Measurements from ENCODE around the gene RAB7B. TPM values are rescaled to one million over a fixed set of nuclear protein-coding genes. Genes with fewer than 3 reads are reported as not detected.

The RAB7B gene
- total RNA-seq, 1 donor: 0.10 TPM

- Histone ChIP-seq H3K9me3 (ENCODE audit: low read depth, low read length) (no peaks in the 10 kb centered on the region), H3K4me3 (ENCODE audit: low read length) (no peak overlapping the region), H3K4me1 (ENCODE audit: insufficient read depth, low read length) (no peaks in the 10 kb centered on the region), H3K27me3 (ENCODE audit: insufficient read depth, low read length) (no peaks in the 10 kb centered on the region)
Observed at GRCh38 chr1:205993068-205993467, 10.1 kb downstream of the RAB7B start.

GRCh38 chr1:205992218-205992882 is 10.8 kb downstream of the RAB7B start:
- Histone ChIP-seq H3K4me1 (ENCODE audit: insufficient read depth, low read length) (no peaks in the 10 kb centered on the region), H3K4me3 (ENCODE audit: low read length) (no peak overlapping the region), H3K27me3 (ENCODE audit: insufficient read depth, low read length) (no peaks in the 10 kb centered on the region), H3K9me3 (ENCODE audit: low read depth, low read length) (no peaks in the 10 kb centered on the region)

DNA sequence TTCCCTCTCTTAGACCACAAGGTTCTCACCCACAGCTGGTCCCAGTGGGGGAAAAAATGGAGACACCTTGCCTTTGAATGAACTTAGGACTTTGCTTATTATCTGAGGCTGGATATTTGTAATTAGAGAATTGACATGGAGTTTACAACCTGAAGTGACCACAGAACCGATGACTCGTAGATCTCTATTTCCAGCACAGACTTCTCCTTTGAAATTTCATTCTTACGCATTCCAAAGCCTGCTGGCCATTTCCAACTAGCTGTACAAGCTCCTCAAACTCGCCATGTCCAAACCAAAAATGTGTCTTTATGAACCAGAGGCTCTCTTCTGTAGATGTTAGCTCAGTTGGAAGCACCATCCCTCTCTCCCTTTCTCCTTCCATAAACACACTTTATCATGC is 12.0 kb downstream of the RAB7B start:
- no peak overlapping the region for H3K4me3 ChIP-seq (ENCODE audit: low read length)
- H3K4me1 ChIP-seq (ENCODE audit: insufficient read depth, low read length): no peaks in the 10 kb centered on the region
- H3K9me3 ChIP-seq (ENCODE audit: low read depth, low read length): no peaks in the 10 kb centered on the region
- H3K27me3 ChIP-seq (ENCODE audit: insufficient read depth, low read length): no peaks in the 10 kb centered on the region

GRCh38 chr1:205990226-205990625 is 13.0 kb downstream of the RAB7B start:
- Histone ChIP-seq H3K4me1 (ENCODE audit: insufficient read depth, low read length) (no peaks in the 10 kb centered on the region), H3K27me3 (ENCODE audit: insufficient read depth, low read length) (no peaks in the 10 kb centered on the region), H3K4me3 (ENCODE audit: low read length) (no peak overlapping the region), H3K9me3 (ENCODE audit: low read depth, low read length) (no peaks in the 10 kb centered on the region)

GRCh38 chr1:205989786-205990185 is 13.4 kb downstream of the RAB7B start:
- Histone ChIP-seq H3K27me3 (ENCODE audit: insufficient read depth, low read length) (no peaks in the 10 kb centered on the region), H3K4me3 (ENCODE audit: low read length) (no peak overlapping the region), H3K4me1 (ENCODE audit: insufficient read depth, low read length) (no peaks in the 10 kb centered on the region), H3K9me3 (ENCODE audit: low read depth, low read length) (no peaks in the 10 kb centered on the region)

- Histone ChIP-seq H3K27me3 (ENCODE audit: insufficient read depth, low read length) (no peaks in the 10 kb centered on the region), H3K4me3 (ENCODE audit: low read length) (no peak overlapping the region), H3K9me3 (ENCODE audit: low read depth, low read length) (no peaks in the 10 kb centered on the region), H3K4me1 (ENCODE audit: insufficient read depth, low read length) (no peaks in the 10 kb centered on the region)
Observed at GRCh38 chr1:205988585-205988995, 14.6 kb downstream of the RAB7B start.

DNA sequence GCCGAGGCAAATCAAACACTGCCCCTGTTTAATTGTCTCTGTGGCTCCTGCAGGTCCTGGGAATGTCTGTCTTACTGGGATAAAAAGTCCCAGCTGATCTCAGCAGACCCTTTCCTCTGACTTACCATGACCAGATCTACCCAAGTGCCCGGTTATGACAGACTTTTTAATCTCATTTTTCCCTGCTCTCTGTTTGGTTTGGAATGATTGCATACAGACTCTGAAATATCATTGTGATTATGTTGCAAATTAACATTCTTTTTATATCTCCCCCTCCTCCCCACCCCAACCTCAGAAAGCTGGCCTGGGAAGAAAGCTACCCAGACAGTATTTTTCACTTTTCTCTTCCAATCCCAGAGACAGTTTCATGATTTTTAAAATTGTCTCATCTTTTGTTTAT is 16.3 kb downstream of the RAB7B start:
- Histone ChIP-seq H3K4me1 (ENCODE audit: insufficient read depth, low read length) (no peaks in the 10 kb centered on the region), H3K9me3 (ENCODE audit: low read depth, low read length) (no peaks in the 10 kb centered on the region), H3K27me3 (ENCODE audit: insufficient read depth, low read length) (no peaks in the 10 kb centered on the region), H3K4me3 (ENCODE audit: low read length) (no peak overlapping the region)

DNA sequence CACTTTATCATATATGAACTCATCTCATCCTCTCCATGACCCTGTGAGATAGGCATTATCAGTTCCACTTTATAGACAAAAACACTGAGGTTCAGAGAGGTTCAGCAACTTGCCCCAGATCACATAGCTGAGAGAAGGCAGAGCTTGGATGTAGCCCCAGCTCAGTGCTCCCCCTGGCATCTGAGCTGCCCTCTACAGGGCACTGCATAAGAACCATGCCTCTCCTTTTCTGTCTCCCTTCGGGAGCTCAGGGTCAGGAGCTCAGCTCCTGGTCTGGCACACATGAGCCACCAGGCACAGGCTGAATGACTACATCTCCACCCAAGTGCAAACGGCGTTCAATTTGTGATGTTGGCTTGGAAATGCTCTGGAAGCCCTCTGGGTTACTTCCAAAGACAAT is 16.9 kb downstream of the RAB7B start:
- Histone ChIP-seq H3K4me3 (ENCODE audit: low read length) (no peak overlapping the region), H3K9me3 (ENCODE audit: low read depth, low read length) (no peaks in the 10 kb centered on the region), H3K27me3 (ENCODE audit: insufficient read depth, low read length) (no peaks in the 10 kb centered on the region), H3K4me1 (ENCODE audit: insufficient read depth, low read length) (no peaks in the 10 kb centered on the region)

GRCh38 chr1:205985330-205986005 is 17.7 kb downstream of the RAB7B start:
- H3K27me3 ChIP-seq (ENCODE audit: insufficient read depth, low read length): no peaks in the 10 kb centered on the region
- no peaks in the 10 kb centered on the region for H3K4me1 ChIP-seq (ENCODE audit: insufficient read depth, low read length)
- no peaks in the 10 kb centered on the region for H3K9me3 ChIP-seq (ENCODE audit: low read depth, low read length)
- H3K4me3 ChIP-seq (ENCODE audit: low read length): no peak overlapping the region

DNA sequence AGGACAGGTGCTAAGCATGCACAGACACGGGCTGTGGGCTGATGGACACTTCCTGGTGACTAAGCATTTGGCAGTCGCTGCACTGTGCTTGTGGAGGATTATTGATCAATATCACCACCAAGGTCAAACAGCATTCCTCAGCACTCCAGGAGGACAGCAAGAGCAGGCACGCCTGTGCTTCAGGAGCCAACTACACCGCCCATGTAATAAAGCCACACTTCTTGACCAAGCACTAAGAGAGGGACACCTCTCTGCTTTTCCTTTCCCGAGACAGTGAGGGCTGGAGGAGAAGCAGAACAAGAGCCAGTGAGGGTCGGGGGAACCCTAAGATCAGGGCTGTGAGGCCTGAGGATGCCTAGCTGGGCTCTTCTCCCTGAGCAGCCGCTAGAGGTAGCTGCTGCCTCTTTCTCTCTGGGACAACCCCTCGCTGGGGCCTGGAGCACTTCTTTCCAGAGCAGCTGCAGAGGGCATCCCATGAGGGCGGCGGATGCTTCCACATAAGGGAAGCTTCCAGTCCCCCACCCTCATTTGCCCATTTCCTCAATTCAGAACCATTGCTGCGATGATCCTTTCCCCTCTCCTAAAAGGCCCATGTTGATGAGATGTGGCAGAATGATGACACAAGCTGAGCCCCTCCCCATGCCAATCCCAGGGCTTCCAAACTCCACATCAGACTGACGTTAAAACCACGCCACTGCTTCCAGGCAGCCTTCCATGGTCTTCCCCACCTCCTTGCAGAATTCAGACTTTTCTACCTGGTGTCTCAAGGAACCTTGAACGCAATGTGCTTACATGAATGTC is 19.1 kb downstream of the RAB7B start:
- H3K27me3 ChIP-seq (ENCODE audit: insufficient read depth, low read length): no peaks in the 10 kb centered on the region
- no peak overlapping the region for H3K4me3 ChIP-seq (ENCODE audit: low read length)
- H3K9me3 ChIP-seq (ENCODE audit: low read depth, low read length): no peaks in the 10 kb centered on the region
- no peaks in the 10 kb centered on the region for H3K4me1 ChIP-seq (ENCODE audit: insufficient read depth, low read length)

- no peaks in the 10 kb centered on the region for H3K4me1 ChIP-seq (ENCODE audit: insufficient read depth, low read length)
- H3K27me3 ChIP-seq (ENCODE audit: insufficient read depth, low read length): no peaks in the 10 kb centered on the region
- H3K9me3 ChIP-seq (ENCODE audit: low read depth, low read length): no peaks in the 10 kb centered on the region
- no peak overlapping the region for H3K4me3 ChIP-seq (ENCODE audit: low read length)
Observed at GRCh38 chr1:205981257-205981656, 21.9 kb downstream of the RAB7B start.

- H3K27me3 ChIP-seq (ENCODE audit: insufficient read depth, low read length): no peaks in the 10 kb centered on the region
- no peaks in the 10 kb centered on the region for H3K4me1 ChIP-seq (ENCODE audit: insufficient read depth, low read length)
- no peak overlapping the region for H3K4me3 ChIP-seq (ENCODE audit: low read length)
- no peaks in the 10 kb centered on the region for H3K9me3 ChIP-seq (ENCODE audit: low read depth, low read length)
Observed at GRCh38 chr1:205980237-205980870, 22.8 kb downstream of the RAB7B start.

DNA sequence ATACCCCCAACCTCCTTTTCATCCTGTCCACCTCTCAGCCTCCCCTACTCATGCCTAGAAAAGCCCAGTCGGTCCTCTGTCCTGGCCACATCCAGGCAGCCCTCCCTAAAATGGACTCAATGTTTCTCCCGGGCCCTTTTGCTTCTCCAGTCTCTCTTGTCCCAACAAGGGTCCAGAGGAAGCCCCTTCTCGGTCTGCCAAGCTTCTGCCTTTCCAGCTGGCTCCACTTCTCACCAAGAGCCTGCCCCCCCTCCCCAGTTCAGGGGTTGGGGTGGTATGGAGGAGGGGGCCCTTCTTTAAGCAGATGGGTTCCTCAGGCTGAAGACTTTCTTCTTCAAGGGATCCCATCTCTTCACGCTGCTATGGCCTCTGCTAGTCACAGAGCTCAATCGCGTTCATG is 23.9 kb downstream of the RAB7B start:
- no peaks in the 10 kb centered on the region for H3K27me3 ChIP-seq (ENCODE audit: insufficient read depth, low read length)
- H3K9me3 ChIP-seq (ENCODE audit: low read depth, low read length): no peaks in the 10 kb centered on the region
- no peaks in the 10 kb centered on the region for H3K4me1 ChIP-seq (ENCODE audit: insufficient read depth, low read length)
- H3K4me3 ChIP-seq (ENCODE audit: low read length): no peak overlapping the region

DNA sequence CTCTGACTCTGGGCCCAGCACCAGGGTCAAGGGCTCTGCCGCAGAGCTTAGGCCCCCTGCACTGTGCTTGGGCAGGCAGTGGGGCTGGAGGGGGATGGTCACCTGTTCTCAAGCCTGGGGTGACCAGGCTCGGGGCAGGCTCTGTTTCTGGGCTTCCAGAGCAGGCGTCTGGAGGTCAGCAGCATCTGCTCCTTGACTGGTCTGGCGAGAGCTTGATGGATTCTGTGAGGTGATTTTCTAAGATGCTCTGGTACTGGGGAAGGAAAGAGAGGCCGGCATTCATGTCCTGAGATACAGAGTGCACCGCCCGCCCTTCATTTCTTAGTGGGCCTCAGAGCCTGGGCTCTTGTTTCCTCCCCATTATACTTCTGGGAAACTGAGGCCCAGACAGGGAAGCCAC is 24.5 kb downstream of the RAB7B start:
- H3K9me3 ChIP-seq (ENCODE audit: low read depth, low read length): no peaks in the 10 kb centered on the region
- H3K4me1 ChIP-seq (ENCODE audit: insufficient read depth, low read length): no peaks in the 10 kb centered on the region
- H3K4me3 ChIP-seq (ENCODE audit: low read length): no peak overlapping the region
- no peaks in the 10 kb centered on the region for H3K27me3 ChIP-seq (ENCODE audit: insufficient read depth, low read length)

DNA sequence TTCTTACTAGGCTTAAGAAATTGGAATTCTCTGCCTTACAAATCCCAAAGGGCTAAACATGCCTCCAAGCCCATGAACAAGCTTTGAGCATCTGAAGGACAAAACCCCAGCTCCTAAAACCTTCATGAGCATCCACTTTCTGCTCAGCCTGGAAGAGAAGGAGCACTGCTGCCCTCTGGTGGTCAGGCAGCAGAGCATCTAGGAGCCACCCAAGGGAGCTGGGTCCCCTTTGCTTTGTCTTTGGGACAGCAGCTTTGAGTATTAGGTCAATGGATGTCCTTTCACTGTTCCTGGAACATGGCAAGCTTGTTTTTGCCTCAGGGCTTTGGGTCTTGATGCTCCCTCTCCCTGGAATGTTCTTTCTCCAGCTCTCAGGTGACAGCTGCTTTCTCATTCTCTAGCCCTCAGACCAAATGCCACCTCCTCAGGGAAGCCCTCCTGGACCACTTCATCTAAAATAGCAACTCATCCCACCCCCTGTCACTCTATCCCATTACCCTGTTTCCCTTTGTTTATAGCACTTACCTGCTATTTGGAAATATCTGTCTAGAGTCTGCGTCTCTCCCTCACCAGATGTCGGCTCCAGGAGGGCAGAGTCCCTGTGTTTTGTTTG is 25.7 kb downstream of the RAB7B start:
- no peaks in the 10 kb centered on the region for H3K4me1 ChIP-seq (ENCODE audit: insufficient read depth, low read length)
- no peaks in the 10 kb centered on the region for H3K9me3 ChIP-seq (ENCODE audit: low read depth, low read length)
- H3K27me3 ChIP-seq (ENCODE audit: insufficient read depth, low read length): no peaks in the 10 kb centered on the region
- H3K4me3 ChIP-seq (ENCODE audit: low read length): no peak overlapping the region

Data from mononuclear cell (primary cell).